H1 (cell line): ENCODE data around the gene VGLL2. TPM values are rescaled to one million over a fixed set of nuclear protein-coding genes. Genes with fewer than 3 reads are reported as not detected.

Experiments used
- CTCF ChIA-PET: fragments of 300-600 bp; sonication (Branson Sonifier 250); formaldehyde crosslinking; loops from one replicate; lab custom pipeline; 2021; ENCODE audit not compliant: partially characterized antibody; lab: Charles Lee
- POLR2A ChIA-PET: fragments of 300-600 bp; sonication (Branson Sonifier 250); formaldehyde crosslinking; loops from one replicate; lab custom pipeline; 2021; ENCODE audit warnings: inconsistent platforms; ENCODE audit not compliant: partially characterized antibody; lab: Charles Lee
- DNase-seq, 2 experiments: peaks; one replicate each; pipeline versions ENCODE4 v3.0.0 to v3.0.0-alpha.2; 2010 to 2022; ENCODE audit warnings: low spot score in 2 of 2, low read depth in 1 of 2, mixed read lengths in 1 of 2
- FAIRE-seq: peaks from 2 replicates; lab custom pipeline; 2011; peaks lifted over from hg19 to GRCh38; lab: Jason Lieb, UNC
- H2AFZ ChIP-seq: 2 replicates; pipeline ENCODE4 v1.8.1; 2012; ENCODE audit warnings: low read length, inconsistent platforms
- H2AK5ac ChIP-seq: 2 replicates; pipeline ENCODE4 v1.6.1; 2013; ENCODE audit warnings: low read depth, low read length
- H2BK120ac ChIP-seq: replicated peaks from 2 replicates; pipeline ENCODE3; 2013; ENCODE audit warnings: low read depth, low read length, inconsistent platforms
- H2BK12ac ChIP-seq: 2 replicates; pipeline ENCODE4 v1.6.1; 2013; ENCODE audit warnings: low read depth, low read length
- H2BK15ac ChIP-seq: 2 replicates; pipeline ENCODE4 v1.6.1; 2013; ENCODE audit warnings: low read length
- H2BK20ac ChIP-seq: 2 replicates; pipeline ENCODE4 v1.6.1; 2013; ENCODE audit warnings: low read length
- H2BK5ac ChIP-seq: 2 replicates; pipeline ENCODE4 v1.6.1; 2013; ENCODE audit warnings: low read depth, low read length
- H3K14ac ChIP-seq: 2 replicates; pipeline ENCODE4 v1.6.1; 2013; ENCODE audit warnings: inconsistent platforms; ENCODE audit not compliant: insufficient read length
- H3K18ac ChIP-seq: 2 replicates; pipeline ENCODE4 v1.6.1; 2013; ENCODE audit warnings: low read length; ENCODE audit errors: extremely low read depth
- H3K23ac ChIP-seq: 2 replicates; pipeline ENCODE4 v1.6.1; 2013; ENCODE audit warnings: inconsistent platforms; ENCODE audit not compliant: insufficient read length
- H3K23me2 ChIP-seq: 2 replicates; pipeline ENCODE4 v1.6.1; 2013; ENCODE audit warnings: low read depth, low read length
- H3K27ac ChIP-seq: 2 replicates; pipeline ENCODE4 v1.6.1; 2011; ENCODE audit warnings: low read depth, low read length, inconsistent platforms
- H3K27me3 ChIP-seq, 4 experiments: replicated peaks in 1 of 4; 1 replicate in 1 of 4; 2 replicates in 3 of 4; pipeline versions ENCODE4 v1.6.1 to v1.8.1; 2011 to 2013; ENCODE audit warnings: low read length in 3 of 4, mild to moderate bottlenecking in 3 of 4, inconsistent platforms in 2 of 4, mixed read lengths in 2 of 4, moderate library complexity in 1 of 4; ENCODE audit not compliant: control insufficient read depth in 3 of 4, insufficient read depth in 3 of 4; ENCODE audit errors: extremely low read depth in 1 of 4
- H3K36me3 ChIP-seq, 4 experiments: 2 replicates each; pipeline versions ENCODE4 v1.6.1 to v1.8.1; 2011 to 2013; ENCODE audit warnings: mild to moderate bottlenecking in 4 of 4, low read length in 3 of 4, moderate library complexity in 2 of 4, control low read depth in 1 of 4, inconsistent platforms in 1 of 4; ENCODE audit not compliant: insufficient read depth in 4 of 4, control insufficient read depth in 2 of 4
- H3K4ac ChIP-seq: replicated peaks from 2 replicates; pipeline ENCODE3; 2013; ENCODE audit warnings: low read length, low read depth, mixed read lengths, inconsistent platforms; ENCODE audit not compliant: insufficient read length
- H3K4me1 ChIP-seq, 4 experiments: replicated peaks in 1 of 4; 1 replicate in 1 of 4; 2 replicates in 3 of 4; pipeline versions ENCODE4 v1.6.1 to v1.8.1; 2011 to 2013; ENCODE audit warnings: low read length in 3 of 4, inconsistent platforms in 2 of 4, mixed read lengths in 1 of 4; ENCODE audit not compliant: insufficient read depth in 4 of 4, control insufficient read depth in 3 of 4
- H3K4me2 ChIP-seq, 2 experiments: 2 replicates each; pipeline versions ENCODE4 v1.6.1 to v1.8.1; 2011 to 2013; ENCODE audit warnings: low read depth in 2 of 2, low read length in 2 of 2, control low read depth in 1 of 2, inconsistent platforms in 1 of 2, mild to moderate bottlenecking in 1 of 2; ENCODE audit not compliant: insufficient read depth in 1 of 2
- H3K4me3 ChIP-seq, 4 experiments: fragments of 200-600, 300-600 bp in 1 of 4; sonication (generic), shearing (Covaris generic), sonication (Bioruptor Twin) in 1 of 4; 2 replicates each; pipeline versions ENCODE4 v1.5.1 to v1.8.1; 2011 to 2016; ENCODE audit warnings: low read length in 4 of 4, low read depth in 3 of 4, control low read depth in 2 of 4, inconsistent platforms in 2 of 4, mild to moderate bottlenecking in 2 of 4, mixed read lengths in 1 of 4, moderate library complexity in 1 of 4; ENCODE audit not compliant: insufficient read depth in 2 of 4; ENCODE audit errors: extremely low read depth in 1 of 4
- H3K56ac ChIP-seq: replicated peaks from 2 replicates; pipeline ENCODE3; 2013; ENCODE audit warnings: low read depth, mild to moderate bottlenecking, mixed read lengths, low read length, inconsistent platforms; ENCODE audit not compliant: insufficient read length
- H3K79me1 ChIP-seq: 2 replicates; pipeline ENCODE4 v1.6.1; 2013; ENCODE audit warnings: low read depth, low read length, control low read depth
- H3K79me2 ChIP-seq, 2 experiments: 2 replicates each; pipeline versions ENCODE4 v1.6.1 to v1.8.1; 2012 to 2013; ENCODE audit warnings: low read length in 2 of 2, mild to moderate bottlenecking in 2 of 2, inconsistent platforms in 1 of 2; ENCODE audit not compliant: insufficient read depth in 2 of 2, control insufficient read depth in 1 of 2
- H3K9ac ChIP-seq, 4 experiments: replicated peaks in 1 of 4; 1 replicate in 1 of 4; 2 replicates in 3 of 4; pipeline versions ENCODE4 v1.6.1 to v1.8.1; 2011 to 2013; ENCODE audit warnings: low read depth in 3 of 4, low read length in 3 of 4, control low read depth in 2 of 4, mild to moderate bottlenecking in 2 of 4, moderate library complexity in 2 of 4, inconsistent platforms in 1 of 4; ENCODE audit errors: extremely low read depth in 1 of 4
- H3K9me3 ChIP-seq, 2 experiments: 2 replicates each; pipeline versions ENCODE4 v1.6.1 to v1.8.1; 2012 to 2013; ENCODE audit warnings: mild to moderate bottlenecking in 2 of 2, moderate library complexity in 2 of 2, control low read depth in 1 of 2, inconsistent platforms in 1 of 2, low read depth in 1 of 2, low read length in 1 of 2, mixed read lengths in 1 of 2; ENCODE audit not compliant: insufficient read depth in 2 of 2
- H4K20me1 ChIP-seq, 2 experiments: replicated peaks in 1 of 2; 2 replicates each; pipeline versions ENCODE3 to v1.8.1; 2011 to 2013; ENCODE audit warnings: inconsistent platforms in 2 of 2, low read length in 2 of 2, mild to moderate bottlenecking in 1 of 2; ENCODE audit not compliant: insufficient read depth in 2 of 2, control insufficient read depth in 1 of 2
- H4K5ac ChIP-seq: 2 replicates; pipeline ENCODE4 v1.6.1; 2013; ENCODE audit warnings: low read length, low read depth, mixed read lengths, inconsistent platforms; ENCODE audit not compliant: insufficient read length
- H4K8ac ChIP-seq: 2 replicates; pipeline ENCODE4 v1.8.0; 2013; ENCODE audit warnings: mild to moderate bottlenecking, moderate library complexity, low read length, inconsistent platforms; ENCODE audit not compliant: insufficient read depth; ENCODE audit errors: extremely low read depth
- H4K91ac ChIP-seq: replicated peaks from 2 replicates; pipeline ENCODE3; 2013; ENCODE audit warnings: low read length, mixed read lengths, inconsistent platforms; ENCODE audit not compliant: insufficient read length
- EGR1 ChIP-seq: IDR thresholded peaks from 2 replicates; pipeline ENCODE4 v1.6.1; 2011; ENCODE audit warnings: low read depth, low read length, borderline replicate concordance
- EP300 ChIP-seq, 2 experiments: IDR thresholded peaks; 1 replicate in 1 of 2; 2 replicates in 1 of 2; pipeline ENCODE4 v1.6.1; 2011 to 2012; ENCODE audit warnings: low read depth in 2 of 2, low read length in 2 of 2, mild to moderate bottlenecking in 2 of 2, borderline replicate concordance in 1 of 2, inconsistent platforms in 1 of 2, moderate library complexity in 1 of 2
- HDAC2 ChIP-seq, 2 experiments: fragments of 300-600 bp in 1 of 2; sonication (generic) in 1 of 2; IDR thresholded peaks; 2 replicates each; pipeline ENCODE4 v1.6.1; 2011 to 2012; ENCODE audit warnings: low read depth in 2 of 2, low read length in 2 of 2, mild to moderate bottlenecking in 2 of 2, moderate library complexity in 2 of 2, borderline replicate concordance in 1 of 2, inconsistent platforms in 1 of 2
- NANOG ChIP-seq: IDR thresholded peaks from 2 replicates; pipeline ENCODE4 v1.6.1; 2011; ENCODE audit warnings: low read length, low read depth, mild to moderate bottlenecking, inconsistent platforms; ENCODE audit not compliant: insufficient read depth, poor library complexity, severe bottlenecking
- RBBP5 ChIP-seq: IDR thresholded peaks from 2 replicates; pipeline ENCODE4 v1.7.1; 2012; ENCODE audit warnings: low read depth, mild to moderate bottlenecking, inconsistent platforms, low read length, moderate library complexity, borderline replicate concordance
- TEAD4 ChIP-seq: IDR thresholded peaks from 2 replicates; pipeline ENCODE4 v1.6.1; 2012; ENCODE audit warnings: low read depth, low read length, inconsistent platforms, mixed read lengths
- WGBS, 2 experiments: shearing (Covaris generic) in 1 of 2; methylation state at CpG; one replicate each; pipeline versions ENCODE4 v1.1.6 to v1.1.7; 2013 to 2015; ENCODE audit warnings: low lambda C conversion rate in 2 of 2, mixed read lengths in 2 of 2, inconsistent platforms in 1 of 2, low coverage in 1 of 2, missing lambda C conversion rate in 1 of 2; ENCODE audit not compliant: insufficient replicate concordance in 2 of 2, insufficient coverage in 1 of 2, insufficient read length in 1 of 2; ENCODE audit errors: extremely low coverage in 1 of 2, missing lambda C conversion rate in 1 of 2; 5-methylcytosine and 5-hydroxymethylcytosine counted together
- polyA plus RNA-seq, 7 experiments: library from polyadenylated mRNA; depleted of rRNA in 3 of 7; stranded (reverse) in 5 of 7; unstranded in 2 of 7; fragments of >200 nt in 5 of 7; fragments of 200-250 nt in 2 of 7; gene quantifications; 1 replicate in 5 of 7; 2 replicates in 1 of 7; 4 replicates in 1 of 7; pipeline versions ENCODE4 v1.2.1 to v1.2.3, GENCODE V29; 2011 to 2013; ENCODE audit warnings: missing spikeins in 2 of 7, mixed read lengths in 2 of 7
- total RNA-seq: library from RNA; stranded (reverse); fragmentation: NEBNext Ultra II Directional; extraction: Animal tissue kit (Norgen Biotek cat#: 25700); gene quantifications from 2 replicates; pipeline ENCODE4 v1.2.1, GENCODE V29; 2021

Gene VGLL2
- total and polyA plus RNA-seq, 2 of the 8 experiments (the other 6 are each of a cell fraction or from before 2014, with no cell fraction given), result not detected

- FAIRE-seq, result no peak
- TF ChIP-seq HDAC2 (IDR thresholded peaks at IDR 0.05; ENCODE audit: borderline replicate concordance in 1 of 2, low read depth in 2 of 2, low read length in 2 of 2) (no peak), TEAD4 (no peak), EP300 (IDR thresholded peaks at IDR 0.05; ENCODE audit: borderline replicate concordance in 1 of 2, low read depth in 2 of 2, low read length in 2 of 2) (no peak), NANOG (no peak), EGR1 (no peak), RBBP5 (no peak)
- TF ChIP-seq, all 59 proteins: peak for 0
Observed at GRCh38 chr6:117290173-117290846, 25.0 kb downstream of the VGLL2 start.

More at GRCh38 chr6:117290173-117290846, 25.0 kb downstream of the VGLL2 start:
- H3K4me3 ChIP-seq, result no peak overlapping the region
- no peaks in the 10 kb centered on the region for H3K36me3 ChIP-seq
- H2BK5ac ChIP-seq, result no peak overlapping the region
- no peak overlapping the region for H3K4ac ChIP-seq
- H3K56ac ChIP-seq, result no peak overlapping the region
- peaks cover 0 to 2% of the 10 kb centered on the region in 2 experiments for H4K20me1 ChIP-seq
- POLR2A ChIA-PET, result no interaction called here
- WGBS, 2 experiments, result 89% methylated on average over 3 of the region's 3 CpGs; no CpG with 5 or more reads in 1 of the 2 experiments
- CTCF ChIA-PET, result interaction anchor here (1.1 kb wide), 2 partner anchors 9 to 25 kb away, joined by 3 read pairs; no protein-coding TSS in a partner anchor
- no peak overlapping the region for H3K14ac ChIP-seq
- H4K8ac ChIP-seq, result no peak overlapping the region
- no peaks in the 10 kb centered on the region for H3K4me1 ChIP-seq
- no peaks in the 10 kb centered on the region for H3K79me2 ChIP-seq
- H3K9ac ChIP-seq, result no peak overlapping the region
- H2BK20ac ChIP-seq, result no peak overlapping the region
- H3K79me1 ChIP-seq, result no peaks in the 10 kb centered on the region
- H3K27ac ChIP-seq, result no peak overlapping the region
- H2AK5ac ChIP-seq, result no peak overlapping the region
- no peak overlapping the region for H3K23ac ChIP-seq
- no peak overlapping the region for H2AFZ ChIP-seq
- no peak overlapping the region for H2BK12ac ChIP-seq
- H4K91ac ChIP-seq, result no peak overlapping the region
- no peak overlapping the region for H4K5ac ChIP-seq
- H3K23me2 ChIP-seq, result no peaks in the 10 kb centered on the region
- no peak overlapping the region for H3K18ac ChIP-seq
- no peaks in the 10 kb centered on the region for H3K9me3 ChIP-seq
- H2BK15ac ChIP-seq, result no peak overlapping the region
- H2BK120ac ChIP-seq, result no peak overlapping the region
- no peaks in the 10 kb centered on the region for H3K27me3 ChIP-seq
- no peak for DNase-seq
- H3K4me2 ChIP-seq, result no peak overlapping the region
